GM23338 (cell line): ENCODE measurements around the gene PLA2G2A.

ENCODE experiments used
- CTCF ChIP-seq, 2 experiments: fragments of 200-600 bp in 1 of 2; sonication (generic) in 1 of 2; conservative IDR thresholded peaks; 2 replicates each; pipeline versions ENCODE4 v1.5.1 to v1.6.1; 2016 to 2017; ENCODE audit warnings: antibody characterized with exemption in 2 of 2, low read depth in 2 of 2, mild to moderate bottlenecking in 2 of 2, moderate library complexity in 1 of 2
- EZH2 ChIP-seq: fragments of 200-600 bp; sonication (generic); IDR thresholded peaks from one replicate; pipeline ENCODE4 v1.8.0; 2017; ENCODE audit warnings: antibody characterized with exemption, mild to moderate bottlenecking, low read depth; ENCODE audit not compliant: unreplicated experiment
- POLR2AphosphoS5 ChIP-seq: IDR thresholded peaks from 2 replicates; pipeline ENCODE4 v1.6.1; 2016; ENCODE audit warnings: antibody characterized with exemption, low read depth

- TF ChIP-seq CTCF (conservative IDR thresholded peaks at IDR 0.05; ENCODE audit: low read depth in 2 of 2) (no peak), EZH2 (no peak), POLR2AphosphoS5 (no peak)
These were observed 3.0 kb downstream of the PLA2G2A start for GRCh38 chr1:19976317-19977003.
